HG03457 (cell line): Measurements from ENCODE around the gene RAMP3.
A peak's percentile ranks its signal among the peaks of the same experiment; 100 is the strongest.
"Not testable (repeated sequence)": the region's sequence is repeated elsewhere in the genome, so short reads cannot be mapped to it uniquely, and the experiment has no call there.

Source experiments
- ATAC-seq: cut with Tn5 transposase; IDR thresholded peaks from one replicate; pipeline ENCODE4 v1.9.1; 2021; ENCODE audit warnings: moderate number of reproducible peaks; ENCODE audit not compliant: unreplicated experiment

The RAMP3 gene

GRCh38 chr7:45190406-45191165 is 33.0 kb downstream of the RAMP3 start:
- no peak for ATAC-seq

GRCh38 chr7:45191396-45191795 is 33.8 kb downstream of the RAMP3 start:
- no peak for ATAC-seq

- no peak for ATAC-seq
Observed at GRCh38 chr7:45192621-45193041, 35.0 kb downstream of the RAMP3 start.

GRCh38 chr7:45193828-45194227 is 36.2 kb downstream of the RAMP3 start:
- no peak for ATAC-seq

GRCh38 chr7:45196374-45196773 is 38.8 kb downstream of the RAMP3 start:
- peak; percentile 57 for ATAC-seq

GRCh38 chr7:45197461-45197860 is 39.9 kb downstream of the RAMP3 start:
- ATAC-seq, result no peak

- no peak for ATAC-seq
Observed at GRCh38 chr7:45198986-45199385, 41.4 kb downstream of the RAMP3 start.

- no peak for ATAC-seq
Observed at GRCh38 chr7:45199506-45199905, 41.9 kb downstream of the RAMP3 start.

GRCh38 chr7:45202625-45203024 is 45.0 kb downstream of the RAMP3 start:
- ATAC-seq, result no peak

GRCh38 chr7:45203036-45203435 is 45.4 kb downstream of the RAMP3 start:
- ATAC-seq, result no peak

- no peak for ATAC-seq
Observed at GRCh38 chr7:45203459-45203858, 45.9 kb downstream of the RAMP3 start.

GRCh38 chr7:45203936-45204445 is 46.4 kb downstream of the RAMP3 start:
- peak; percentile 90 for ATAC-seq

- ATAC-seq, result not testable (repeated sequence)
Observed at GRCh38 chr7:45206266-45206665, 48.7 kb downstream of the RAMP3 start.

- ATAC-seq, result not testable (repeated sequence)
Observed at GRCh38 chr7:45209909-45210308, 52.3 kb downstream of the RAMP3 start.

- ATAC-seq, result no peak
Observed at GRCh38 chr7:45211066-45211465, 53.5 kb downstream of the RAMP3 start.

GRCh38 chr7:45211958-45212357 is 54.4 kb downstream of the RAMP3 start:
- no peak for ATAC-seq

GRCh38 chr7:45212606-45213005 is 55.0 kb downstream of the RAMP3 start:
- no peak for ATAC-seq

- no peak for ATAC-seq
Observed at GRCh38 chr7:45215601-45216062, 58.0 kb downstream of the RAMP3 start.

- ATAC-seq, result no peak
Observed at GRCh38 chr7:45216181-45216580, 58.6 kb downstream of the RAMP3 start.

GRCh38 chr7:45216622-45217165 is 59.1 kb downstream of the RAMP3 start:
- ATAC-seq, result no peak

GRCh38 chr7:45217358-45217757 is 59.8 kb downstream of the RAMP3 start:
- no peak for ATAC-seq

- no peak for ATAC-seq
Observed at GRCh38 chr7:45219130-45219529, 61.5 kb downstream of the RAMP3 start.
